ENCODE data around the gene ZNF554.

ZNF554 gene

DNA sequence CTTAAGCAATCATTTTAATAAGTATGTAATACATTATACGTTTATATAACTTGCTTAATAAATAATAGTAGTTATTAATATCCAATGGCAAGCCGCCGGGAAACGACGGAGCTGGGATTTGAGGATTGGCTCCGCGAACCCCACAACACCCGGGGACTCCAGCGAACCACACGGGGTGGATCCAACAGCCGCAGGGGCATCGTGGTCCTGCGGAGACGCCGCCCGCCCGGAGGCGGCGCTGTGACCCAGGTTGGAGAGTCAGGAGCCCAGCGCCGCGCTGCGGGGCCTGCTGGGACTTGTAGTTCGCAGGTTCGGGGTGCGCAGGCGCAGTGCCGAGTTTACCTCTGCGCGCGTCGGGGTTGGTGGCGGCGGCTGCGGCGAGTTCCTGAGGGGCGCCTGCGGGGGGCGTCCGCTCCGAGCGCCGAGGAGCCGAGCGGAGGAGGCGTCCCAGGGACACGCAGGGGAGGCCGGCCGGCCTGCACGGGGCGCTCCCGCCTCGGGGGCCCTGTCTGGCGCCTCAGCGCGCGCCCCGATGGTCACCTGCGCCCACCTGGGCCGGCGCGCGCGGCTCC, at the start of gene ZNF554:
TSS of gene ZNF554 (plus strand) at position 329 of the 572 bp plus-strand sequence. CDS start at position 533, 204 bp downstream.
- peak; percentile 99 for DNase-seq

DNA sequence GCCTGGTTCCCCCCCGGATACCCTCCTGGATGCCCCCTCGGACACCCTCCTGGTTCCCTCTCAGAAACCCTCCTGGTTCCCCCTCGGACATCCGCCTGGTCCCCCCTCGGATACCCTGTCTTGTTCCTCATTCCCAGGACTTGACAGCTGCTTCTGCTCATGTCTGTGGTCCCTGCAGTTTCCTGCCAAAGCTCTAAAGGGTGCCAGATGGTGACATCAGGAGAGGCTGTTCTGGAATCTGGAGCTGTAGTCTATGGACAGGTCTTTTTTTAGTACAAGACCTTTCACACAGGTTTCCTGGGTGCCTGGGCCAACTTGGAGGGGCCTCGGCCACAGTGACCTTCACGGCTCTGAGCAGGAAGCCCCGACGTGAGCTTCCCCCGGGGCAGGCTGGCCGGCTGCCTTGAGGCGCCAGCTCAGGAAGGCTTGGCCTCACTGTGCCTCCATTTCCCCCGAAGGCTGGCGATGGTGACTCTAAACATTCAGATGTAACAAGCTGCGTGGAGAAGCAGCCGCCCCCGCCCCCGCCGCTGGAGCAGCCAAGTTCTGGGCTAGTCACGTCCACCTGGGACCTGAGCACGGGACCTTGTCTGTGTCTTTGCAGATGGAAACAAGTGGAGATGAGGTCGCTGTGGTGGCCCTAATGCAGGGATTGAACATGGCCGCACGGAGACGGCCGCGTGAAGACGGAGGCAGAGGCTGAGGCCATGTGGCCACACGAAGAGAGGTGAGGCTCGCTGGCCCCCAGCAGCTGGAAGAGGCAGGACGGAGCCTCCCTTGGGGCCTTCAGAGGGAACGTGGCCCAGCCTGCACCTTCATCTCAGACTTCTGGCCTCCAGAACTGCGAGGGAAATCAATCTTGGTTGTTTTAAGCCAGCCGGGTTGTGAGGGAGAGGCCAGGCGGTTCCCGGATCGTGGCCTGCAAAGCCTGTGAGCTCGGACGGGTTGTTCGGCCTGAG, 49.3 kb upstream of the ZNF554 start:
- no peak for DNase-seq

DNA sequence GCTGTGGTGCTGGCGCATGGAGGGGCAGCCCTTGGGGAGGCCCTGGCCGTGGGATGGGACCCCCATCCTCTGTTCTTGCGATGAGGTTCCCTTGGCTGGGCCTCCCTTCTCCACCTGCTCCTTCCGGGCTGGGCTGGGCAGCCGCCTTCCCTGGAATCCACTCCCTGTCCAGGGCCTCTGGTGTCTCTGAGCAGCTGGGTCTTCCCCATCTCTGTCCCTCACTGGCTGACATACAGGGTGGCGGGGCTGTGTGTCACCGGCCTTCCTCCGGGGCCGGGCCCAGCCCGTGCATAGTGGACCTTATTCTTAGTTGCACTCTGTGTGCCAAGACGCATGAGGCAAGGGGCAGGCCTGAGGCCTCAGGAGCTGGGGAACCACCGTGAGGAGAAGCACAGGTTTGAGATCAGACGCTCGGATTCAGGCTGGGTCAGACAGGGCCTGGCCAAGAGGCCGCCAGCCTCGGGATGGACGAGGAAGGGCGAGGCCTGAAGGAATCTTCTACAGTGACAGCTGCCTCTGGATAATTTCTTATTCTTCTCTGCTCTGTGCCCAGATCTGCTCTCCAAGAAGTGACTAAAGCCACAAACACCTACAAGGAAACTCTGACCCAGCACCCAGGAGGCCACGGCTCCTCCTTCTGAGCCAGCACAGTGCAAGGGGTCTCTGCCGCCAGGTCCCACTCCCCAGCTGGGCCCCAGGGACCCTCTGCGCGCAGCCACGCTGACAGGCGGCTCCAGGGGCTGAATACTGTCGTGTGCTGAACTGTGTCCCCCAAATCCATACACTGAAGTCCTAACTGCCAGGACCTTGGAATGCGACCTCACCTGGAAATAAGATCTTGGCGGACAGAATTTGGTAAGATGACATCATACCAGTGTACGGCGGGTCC, 47.6 kb upstream of the ZNF554 start:
- DNase-seq, result no peak

DNA sequence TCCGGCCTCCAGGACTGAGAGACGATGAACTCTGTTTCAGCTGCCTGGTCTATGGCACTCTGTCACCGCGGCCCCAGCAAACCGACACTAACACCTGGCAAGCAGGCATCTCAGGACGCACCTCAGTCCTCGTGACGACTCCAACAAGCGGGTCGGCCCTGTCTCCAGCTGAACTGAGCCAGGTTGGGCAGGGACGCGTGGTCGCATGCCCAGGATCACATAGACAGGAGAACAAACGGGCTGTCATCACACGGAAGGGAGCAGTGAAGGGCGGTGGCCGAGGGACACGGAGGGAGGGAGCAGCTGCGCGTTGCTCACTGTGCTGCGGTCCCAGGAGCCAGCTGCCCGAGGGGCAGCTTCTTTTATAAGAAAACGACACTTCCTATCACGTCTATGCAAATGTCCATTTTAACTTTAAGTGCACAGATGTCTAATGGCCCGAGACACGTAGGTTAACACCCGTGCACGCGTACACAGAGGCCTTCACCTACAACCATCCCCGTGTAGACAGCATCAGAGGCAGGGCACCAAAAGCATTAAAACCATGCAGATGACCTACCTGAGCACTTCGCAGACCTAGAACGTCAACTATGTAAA, 45.5 kb upstream of the ZNF554 start:
- no peak for DNase-seq

DNA sequence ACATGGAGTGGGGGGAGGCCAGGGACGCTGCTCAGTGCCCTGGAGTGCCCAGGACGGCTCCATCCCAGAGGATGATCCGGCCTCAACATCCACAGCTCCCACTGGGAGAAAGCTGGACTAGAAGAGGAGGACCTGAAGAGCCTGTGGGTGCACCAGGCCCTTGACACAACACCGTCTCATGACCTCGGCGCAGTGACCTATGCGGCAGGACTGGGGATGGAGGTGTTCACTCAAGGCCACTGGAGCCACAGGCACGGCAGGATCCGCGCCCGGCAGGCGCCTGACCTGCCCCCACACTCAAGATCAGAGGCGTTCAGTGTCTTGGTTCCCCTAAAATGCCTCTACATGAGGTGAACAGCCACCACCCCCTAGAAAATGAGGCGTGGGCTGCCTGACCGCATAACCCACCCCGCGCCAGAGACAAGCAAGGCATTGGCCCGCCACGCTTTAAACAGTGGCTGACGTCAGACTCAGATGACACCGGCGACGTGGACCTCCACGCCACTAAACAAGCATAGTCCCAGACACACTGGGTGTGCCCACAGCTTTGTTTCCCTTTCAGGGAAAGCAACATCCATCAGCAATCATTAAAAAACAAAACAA, 44.6 kb upstream of the ZNF554 start:
- DNase-seq, result no peak

DNA sequence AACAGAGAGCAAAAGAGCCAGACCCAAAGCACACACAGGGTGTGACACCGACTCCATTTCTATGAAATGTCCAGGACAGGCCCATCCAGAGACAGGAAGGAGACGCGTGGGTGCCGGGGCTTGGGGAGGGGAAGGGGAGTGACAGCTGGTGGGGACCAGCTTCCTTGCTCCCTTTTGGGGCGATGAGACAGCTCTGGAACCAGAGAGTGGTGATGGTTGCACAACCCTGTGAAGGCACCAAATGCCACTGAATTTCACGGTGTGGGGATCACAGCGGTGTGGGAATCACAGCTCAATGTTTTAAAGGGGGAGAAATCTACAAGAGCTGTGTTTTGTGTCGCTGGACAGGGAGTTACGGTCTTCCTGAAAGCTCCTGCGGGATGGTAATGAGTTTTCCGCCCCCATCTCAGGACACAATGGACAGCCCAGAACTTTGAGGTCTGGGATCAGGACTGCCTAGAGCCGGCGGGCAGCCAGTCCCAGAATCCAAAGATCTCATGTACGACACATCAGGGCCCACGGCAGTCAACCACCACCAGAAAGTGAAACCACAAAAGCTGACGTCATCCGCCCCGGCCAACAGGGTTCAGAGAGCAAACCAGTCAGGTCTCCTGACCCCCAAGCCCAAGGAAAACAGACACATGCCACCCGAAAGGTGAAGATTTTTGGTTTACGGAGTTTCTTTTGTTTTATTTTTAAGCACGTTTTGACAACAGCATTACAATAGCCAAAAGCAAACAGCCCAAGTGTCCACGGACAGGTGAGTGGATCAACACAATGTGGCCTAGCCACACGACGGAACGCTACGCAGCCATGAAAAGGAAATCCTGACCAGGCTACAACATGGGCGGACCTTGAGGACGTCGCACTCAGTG, 43.9 kb upstream of the ZNF554 start:
- DNase-seq, result peak; percentile 70

DNA sequence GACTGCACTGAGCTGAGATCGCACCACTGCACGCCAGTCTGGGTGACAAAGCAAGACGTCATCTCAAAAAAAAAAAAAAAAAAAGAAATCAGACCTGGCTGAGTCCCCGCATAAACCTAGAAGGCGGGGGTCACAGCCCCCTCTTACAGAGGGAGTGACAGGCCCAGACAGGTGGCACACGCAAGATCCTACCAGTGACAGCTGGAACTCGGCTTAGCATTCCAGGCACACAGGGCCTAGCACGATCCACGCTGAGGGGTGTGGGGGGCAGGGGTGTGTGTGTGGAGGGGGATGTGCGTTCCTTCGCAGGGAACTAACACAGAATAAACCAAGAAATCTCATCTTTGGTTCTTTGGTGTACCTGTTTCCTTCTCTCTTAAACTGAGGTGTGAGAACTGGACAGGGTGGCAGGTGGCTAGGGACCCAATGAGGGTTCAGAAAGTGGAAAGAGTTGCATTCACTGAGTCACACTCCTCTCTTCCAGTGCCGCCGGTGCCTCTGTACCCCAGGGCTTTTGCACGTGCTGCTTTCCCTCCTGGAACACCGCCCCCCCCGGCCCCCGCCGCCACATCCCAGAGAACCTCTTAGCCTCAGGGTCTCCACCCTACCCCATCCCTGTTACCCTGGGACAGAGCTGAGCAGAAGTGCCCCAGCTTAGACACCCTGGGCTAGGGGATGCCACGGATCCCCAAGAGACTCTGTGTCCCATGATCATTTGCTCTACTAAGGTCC, 41.5 kb upstream of the ZNF554 start:
- DNase-seq, result no peak

DNA sequence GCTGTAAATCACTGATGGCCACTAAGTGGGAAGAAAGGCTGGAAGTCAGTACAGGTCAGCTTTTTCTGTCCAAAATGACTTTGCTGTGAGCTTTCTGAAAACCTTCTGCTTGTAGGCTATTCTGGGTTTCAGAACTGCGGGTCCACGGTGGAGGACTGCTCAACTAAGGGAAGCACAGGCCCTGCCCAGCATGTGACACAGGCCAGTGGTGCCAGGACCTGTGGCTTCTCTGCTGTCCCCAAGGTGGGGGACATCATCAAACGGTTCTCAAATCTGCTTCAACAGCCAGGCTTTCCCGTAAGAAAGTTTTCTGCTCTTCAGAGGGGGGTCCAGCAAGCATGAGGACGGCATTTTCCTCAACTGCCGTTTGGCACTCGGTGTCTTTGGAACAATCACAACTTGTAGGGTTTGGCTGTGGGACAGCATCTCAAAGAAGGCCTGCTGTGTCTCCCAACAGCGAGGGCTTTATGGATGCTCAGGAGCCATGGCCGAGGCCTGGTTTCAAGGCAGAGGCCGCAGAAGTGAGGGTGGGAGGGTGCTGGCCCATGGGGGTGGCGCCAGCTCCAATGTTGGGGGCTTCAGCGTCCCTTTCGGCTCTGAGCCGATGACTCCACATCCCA, 40.4 kb upstream of the ZNF554 start:
- no peak for DNase-seq

DNA sequence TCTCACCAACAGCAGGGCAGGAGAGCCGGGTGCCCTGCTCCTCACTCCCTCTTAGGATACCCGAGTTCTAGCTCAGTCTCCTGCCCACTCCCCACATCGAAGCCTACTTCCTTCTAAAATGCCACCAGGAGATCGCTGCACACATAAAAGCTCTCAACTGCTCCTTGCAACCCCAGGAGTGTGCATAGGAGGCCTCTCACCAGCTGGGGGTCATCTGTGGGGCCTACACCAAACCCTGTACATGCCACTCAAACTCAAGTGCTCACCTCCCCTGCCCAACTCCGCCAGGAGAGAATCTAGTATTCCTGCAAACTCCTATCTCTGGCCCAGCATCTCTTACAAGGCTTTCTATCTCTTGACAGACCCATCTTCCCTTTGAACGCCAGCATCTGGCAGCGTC, 39.4 kb upstream of the ZNF554 start:
- DNase-seq, result no peak

DNA sequence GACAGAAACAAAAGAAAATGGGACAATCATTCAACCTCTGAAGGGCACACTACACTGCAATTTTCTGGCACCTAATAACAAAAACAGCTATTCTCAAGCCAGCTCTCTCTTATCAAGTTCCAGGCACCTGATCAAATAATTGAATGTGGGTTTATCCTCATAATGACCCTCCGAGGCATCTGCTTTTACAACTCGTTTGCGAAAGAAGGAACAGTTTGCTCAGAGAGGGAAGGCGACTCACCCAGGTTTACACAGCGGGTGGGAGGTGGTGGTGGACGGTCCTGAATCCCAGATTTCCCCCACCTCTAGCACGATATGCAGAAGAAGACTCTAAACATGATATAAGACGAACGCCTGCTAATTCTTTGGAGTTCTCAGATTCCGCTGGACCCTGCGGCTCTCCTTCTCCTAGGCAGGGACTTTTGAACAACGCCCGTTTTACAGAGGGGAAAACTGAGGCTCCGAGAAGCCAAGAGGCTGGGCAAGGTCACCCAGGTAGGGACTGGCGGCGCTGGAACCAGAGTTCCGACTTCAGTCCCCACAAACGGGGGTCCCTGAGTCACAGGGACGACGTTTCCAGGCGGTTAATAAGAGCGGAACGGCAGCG, 37.2 kb upstream of the ZNF554 start:
- DNase-seq, result peak; percentile 28

DNA sequence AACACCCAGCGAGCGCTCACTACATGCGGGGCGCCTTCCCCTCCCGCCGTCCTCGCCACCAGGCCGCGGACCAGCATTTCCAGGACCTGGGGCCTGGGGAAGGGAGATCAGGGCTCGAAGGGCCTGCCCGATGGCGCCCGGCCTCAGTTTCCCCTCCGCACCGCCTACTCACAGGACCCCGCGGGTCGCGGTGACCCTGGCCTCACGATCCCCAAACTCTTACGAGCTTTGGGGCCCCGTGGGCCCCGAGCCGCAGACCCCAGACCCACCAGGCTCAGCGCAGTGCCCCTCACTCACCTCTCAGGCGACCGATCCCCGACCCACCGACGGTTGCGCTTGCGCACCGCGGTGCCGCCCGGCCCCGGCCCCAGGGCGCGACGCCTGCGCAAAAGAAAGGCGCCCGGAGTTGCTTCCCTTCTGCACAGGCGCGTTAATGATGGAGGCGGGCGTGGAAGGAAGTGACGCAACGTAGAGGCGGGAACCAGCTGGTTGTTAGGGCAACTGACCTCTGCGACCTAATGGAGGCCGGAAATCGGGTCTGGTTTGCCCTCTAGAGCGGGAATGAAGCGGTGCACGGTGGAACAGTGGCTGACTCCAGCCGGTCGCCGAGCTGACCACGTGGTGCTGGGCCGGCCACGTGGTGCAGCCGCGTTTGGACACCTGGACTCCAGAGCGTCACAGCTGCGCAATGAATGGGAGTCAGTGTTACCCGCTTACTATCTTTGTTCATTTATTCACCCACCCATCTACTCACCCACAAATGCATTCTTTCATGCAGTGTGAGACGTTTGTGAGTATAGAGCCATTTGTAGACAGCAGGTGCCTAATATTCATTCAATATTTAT, 36.5 kb upstream of the ZNF554 start, which contains the start of gene SGTA:
TSS of gene SGTA (minus strand) at position 338 of the 845 bp plus-strand sequence. CDS start 14,205 bp downstream, outside the sequence.
- peak; percentile 98 for DNase-seq

DNA sequence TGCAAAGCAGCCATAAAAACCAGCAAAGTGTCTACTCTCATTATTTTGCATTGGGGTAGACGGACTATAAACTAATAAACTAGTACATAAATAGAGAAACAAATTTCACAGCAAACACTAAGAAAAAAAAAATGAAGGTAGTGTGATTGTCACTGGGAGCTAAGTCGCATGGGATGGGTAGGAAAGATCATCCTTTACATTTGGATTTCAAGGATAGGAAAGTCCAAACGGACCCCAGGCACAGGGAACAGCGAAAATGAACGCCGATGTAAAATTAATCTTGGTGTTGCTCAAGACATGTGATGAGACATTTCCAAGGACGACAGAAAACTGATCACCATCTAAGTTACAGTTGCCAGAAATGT, 35.9 kb upstream of the ZNF554 start:
- DNase-seq, result no peak

DNA sequence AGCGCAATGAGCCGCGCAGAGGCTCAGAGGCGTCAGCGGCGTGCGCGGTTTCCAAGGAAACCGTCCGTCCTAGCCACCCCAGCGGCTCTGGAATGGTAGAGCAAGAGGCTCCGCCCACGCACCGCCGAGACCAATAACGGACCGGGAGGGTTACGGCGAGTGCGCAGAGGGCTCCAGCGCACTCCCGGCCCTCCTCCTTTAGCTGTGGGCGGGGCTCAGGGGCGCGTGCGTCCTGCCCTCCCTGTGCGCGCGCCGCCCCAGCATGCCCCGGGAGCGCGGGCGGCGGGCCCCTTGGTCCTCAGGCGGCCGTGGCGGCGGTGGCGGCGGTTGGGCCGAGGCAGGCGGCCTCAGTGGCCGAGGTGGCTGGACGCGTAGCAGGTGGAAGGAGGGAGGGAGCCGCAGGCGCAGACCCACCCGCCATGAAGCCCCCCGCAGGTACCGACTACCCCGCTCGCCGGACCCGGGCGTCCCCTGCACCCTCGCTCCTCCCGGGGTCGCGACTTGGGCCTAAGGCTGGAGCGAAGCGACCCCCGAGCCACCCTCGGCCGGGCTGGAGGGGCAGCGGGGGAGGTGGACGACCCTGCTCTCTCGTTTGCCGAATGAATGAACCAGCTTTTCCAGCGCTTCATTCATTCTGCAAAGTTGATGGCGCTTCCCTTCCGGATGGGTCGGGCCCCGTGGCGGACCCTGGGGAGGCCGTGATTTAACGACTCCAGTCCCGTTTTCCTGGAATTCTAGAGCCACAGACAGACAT, 34.2 kb upstream of the ZNF554 start, which contains the start of gene THOP1:
TSS of gene THOP1 (plus strand) at position 260 of the 754 bp plus-strand sequence. CDS start at position 420, 160 bp downstream.
- DNase-seq, result peak; percentile 100

DNA sequence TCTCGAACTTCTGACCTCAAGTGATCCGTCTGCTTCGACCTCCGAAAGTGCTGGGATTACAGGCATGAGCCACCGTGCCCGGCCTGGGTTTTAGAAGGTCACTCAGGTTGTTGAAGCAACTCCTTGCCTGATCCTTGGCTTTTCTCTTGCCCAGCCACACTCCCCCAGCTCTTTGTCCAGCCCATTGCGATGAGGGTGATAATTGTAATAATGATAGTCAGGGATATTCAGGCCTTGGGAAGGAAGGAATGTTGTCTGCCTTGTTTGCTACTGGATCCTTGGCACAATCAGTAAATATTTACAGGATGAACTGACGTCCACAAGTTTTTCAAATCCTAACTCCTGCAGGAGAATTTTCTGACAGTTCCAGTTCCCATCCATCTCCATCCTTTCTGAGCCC, 32.6 kb upstream of the ZNF554 start:
- no peak for DNase-seq

DNA sequence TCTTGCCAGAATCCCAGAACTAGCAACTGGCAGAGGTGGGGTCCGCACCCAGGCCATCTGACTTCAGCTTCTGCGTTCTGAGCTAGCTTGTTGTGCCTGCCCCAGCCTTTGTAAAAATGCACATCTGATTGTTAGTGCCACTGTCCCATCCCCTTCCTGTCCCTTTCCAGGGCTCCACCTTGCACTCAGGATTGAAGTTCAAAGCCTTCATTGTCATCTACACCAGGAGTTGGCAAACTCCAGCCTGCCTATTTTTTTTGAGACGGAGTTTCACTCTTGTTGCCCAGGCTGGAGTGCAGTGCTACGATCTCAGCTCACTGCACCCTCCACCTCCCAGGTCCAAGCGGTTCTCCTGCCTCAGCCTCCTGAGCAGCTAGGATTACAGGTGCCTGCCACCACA, 31.4 kb upstream of the ZNF554 start:
- no peak for DNase-seq

DNA sequence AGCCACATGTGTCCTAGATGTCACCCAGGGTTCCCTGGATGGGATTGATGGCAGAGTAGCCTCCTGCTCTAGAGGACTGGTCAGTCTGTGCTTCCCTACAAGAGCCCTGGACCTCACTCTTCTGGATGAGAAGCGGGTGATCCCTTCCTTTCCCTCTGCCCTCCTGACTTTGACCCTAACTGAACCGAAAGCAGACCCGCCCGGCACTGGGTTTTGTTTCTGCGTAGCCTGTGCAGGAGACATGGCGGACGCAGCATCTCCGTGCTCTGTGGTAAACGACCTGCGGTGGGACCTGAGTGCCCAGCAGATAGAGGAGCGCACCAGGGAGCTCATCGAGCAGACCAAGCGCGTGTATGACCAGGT, 29.5 kb upstream of the ZNF554 start:
- no peak for DNase-seq

DNA sequence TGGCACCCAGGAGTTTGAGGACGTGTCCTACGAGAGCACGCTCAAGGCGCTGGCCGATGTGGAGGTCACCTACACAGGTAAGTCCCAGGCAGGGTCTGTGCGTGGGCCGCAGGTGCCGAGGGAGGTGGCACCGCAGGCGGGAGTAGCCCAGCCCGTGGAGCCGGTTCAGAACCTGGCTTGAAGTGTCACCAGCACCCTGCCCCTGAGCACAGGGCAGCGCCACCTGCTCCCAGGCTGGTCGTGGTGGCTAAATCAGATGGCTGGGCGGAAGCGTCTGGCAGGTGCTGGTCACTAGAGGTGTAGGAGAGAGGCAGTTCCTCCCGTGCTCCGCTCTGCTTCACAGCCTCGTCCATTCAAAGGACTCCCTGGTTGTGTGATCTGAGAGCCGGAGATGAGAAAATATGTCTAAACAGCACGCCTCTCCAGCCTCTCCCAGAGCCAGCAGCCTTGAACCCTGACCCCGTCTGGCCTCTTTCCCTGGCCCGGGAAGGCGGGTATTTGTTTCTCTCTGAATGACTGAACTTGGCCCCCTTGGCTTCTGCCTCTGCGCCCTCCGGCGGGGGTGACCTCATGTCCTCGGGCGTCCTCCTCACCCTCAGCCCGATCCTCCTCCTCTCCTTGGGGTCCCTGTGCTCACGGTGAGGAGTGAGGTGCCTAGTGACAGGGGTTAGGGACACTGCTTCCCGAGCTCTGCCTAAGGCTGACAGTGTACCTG, 29.0 kb upstream of the ZNF554 start:
- no peak for DNase-seq
